Neural cell (in vitro differentiated cells): ENCODE results near the gene C9orf57. TPM values are rescaled to one million over a fixed set of nuclear protein-coding genes. Genes with fewer than 3 reads are reported as not detected.

Source experiments
- H2AFZ ChIP-seq: fragments of 200-600, 300-800 bp; sonication (generic), shearing (Covaris generic); 2 replicates; pipeline ENCODE4 v1.6.0; 2014; ENCODE audit warnings: low read depth, mild to moderate bottlenecking, antibody characterized with exemption, low read length, moderate library complexity
- H3F3A ChIP-seq: fragments of 200-600 bp; shearing (Covaris generic); 2 replicates; pipeline ENCODE4 v1.6.1; 2016; ENCODE audit warnings: mild to moderate bottlenecking, moderate library complexity, mixed read lengths, antibody characterized with exemption, low read length; ENCODE audit not compliant: insufficient read depth, poor library complexity, severe bottlenecking
- H3K27ac ChIP-seq: fragments of 200-600, 300-800 bp; sonication (generic), shearing (Covaris generic); 2 replicates; pipeline ENCODE4 v1.5.1; 2014; ENCODE audit warnings: mild to moderate bottlenecking, low read length, moderate library complexity
- H3K27me3 ChIP-seq: fragments of 300-800, 200-600 bp; sonication (generic), shearing (Covaris generic); 2 replicates; pipeline ENCODE4 v1.6.0; 2014; ENCODE audit warnings: mild to moderate bottlenecking, low read depth, low read length, moderate library complexity; ENCODE audit not compliant: insufficient read depth
- H3K36me3 ChIP-seq: fragments of 300-800, 200-600 bp; sonication (generic), shearing (Covaris generic); 2 replicates; pipeline ENCODE4 v1.5.1; 2014; ENCODE audit warnings: mild to moderate bottlenecking, antibody characterized with exemption, low read length, moderate library complexity; ENCODE audit not compliant: insufficient read depth
- H3K4me2 ChIP-seq: fragments of 300-800, 200-600 bp; sonication (generic), shearing (Covaris generic); 2 replicates; pipeline ENCODE4 v1.6.0; 2014; ENCODE audit warnings: mild to moderate bottlenecking, low read length
- H3K4me3 ChIP-seq: fragments of 300-800, 200-600 bp; sonication (generic), shearing (Covaris generic); 2 replicates; pipeline ENCODE4 v1.5.1; 2014; ENCODE audit warnings: mild to moderate bottlenecking, low read length, moderate library complexity
- H3K79me2 ChIP-seq: fragments of 200-600 bp; shearing (Covaris generic); replicated peaks from 2 replicates; pipeline ENCODE4 v1.6.0; 2014; ENCODE audit warnings: mild to moderate bottlenecking, low read length, moderate library complexity; ENCODE audit not compliant: insufficient read depth
- H3K9ac ChIP-seq: fragments of 300-800, 200-600 bp; sonication (generic), shearing (Covaris generic); 2 replicates; pipeline ENCODE4 v1.6.1; 2016; ENCODE audit warnings: mild to moderate bottlenecking, low read length, mixed read lengths
- H3K9me2 ChIP-seq: fragments of 200-600 bp; shearing (Covaris generic); 2 replicates; pipeline ENCODE4 v1.6.1; 2016; ENCODE audit warnings: mild to moderate bottlenecking, low read length, mixed read lengths; ENCODE audit not compliant: insufficient read depth
- H3K9me3 ChIP-seq: fragments of 200-600, 300-800 bp; sonication (generic), shearing (Covaris generic); 2 replicates; pipeline ENCODE4 v1.6.1; 2016; ENCODE audit warnings: mild to moderate bottlenecking, mixed run types, low read length, moderate library complexity, mixed read lengths
- H4K20me1 ChIP-seq: fragments of 200-600 bp; shearing (Covaris generic); 2 replicates; pipeline ENCODE4 v1.6.1; 2016; ENCODE audit warnings: mild to moderate bottlenecking, mixed run types; ENCODE audit not compliant: insufficient read depth
- EP300 ChIP-seq: fragments of 450-650 bp; conservative IDR thresholded peaks from 2 replicates; pipeline ENCODE4 v1.6.1; 2014; ENCODE audit warnings: antibody characterized with exemption, mild to moderate bottlenecking, moderate library complexity; ENCODE audit not compliant: poor library complexity, severe bottlenecking
- EZH2 ChIP-seq: fragments of 200-600, 300-800 bp; shearing (Covaris generic), sonication (generic); IDR thresholded peaks from 2 replicates; pipeline ENCODE4 v1.6.1; 2014; ENCODE audit warnings: antibody characterized with exemption, low read length, borderline replicate concordance, mild to moderate bottlenecking; ENCODE audit not compliant: insufficient read depth, poor library complexity, severe bottlenecking
- MXI1 ChIP-seq: fragments of 450-650 bp; conservative IDR thresholded peaks from 2 replicates; pipeline ENCODE4 v1.6.1; 2014; ENCODE audit warnings: antibody characterized with exemption, mild to moderate bottlenecking; ENCODE audit not compliant: poor library complexity, severe bottlenecking
- POLR2AphosphoS5 ChIP-seq: IDR thresholded peaks from 2 replicates; pipeline ENCODE4 v1.6.1; 2012
- RAD21 ChIP-seq: fragments of 450-650 bp; conservative IDR thresholded peaks from 2 replicates; pipeline ENCODE4 v1.6.1; 2014; ENCODE audit warnings: antibody characterized with exemption, mild to moderate bottlenecking, moderate library complexity
- SMC3 ChIP-seq: fragments of 450-650 bp; conservative IDR thresholded peaks from 2 replicates; pipeline ENCODE4 v1.6.1; 2014; ENCODE audit warnings: antibody characterized with exemption, mild to moderate bottlenecking, moderate library complexity; ENCODE audit not compliant: poor library complexity
- TAF1 ChIP-seq: IDR thresholded peaks from 2 replicates; pipeline ENCODE4 v1.6.1; 2012; ENCODE audit warnings: low read depth
- polyA plus RNA-seq: library from polyadenylated mRNA; depleted of rRNA; stranded (reverse); fragments of >200 nt; gene quantifications from 2 replicates; pipeline ENCODE4 v1.2.3, GENCODE V29; 2014
- TF ChIP-seq, protein P1 (sequence below): fragments of 450-650 bp; IDR thresholded peaks from 2 replicates; pipeline ENCODE4 v1.5.1; 2014; ENCODE audit warnings: antibody characterized with exemption, mild to moderate bottlenecking, moderate library complexity; ENCODE audit not compliant: poor library complexity, severe bottlenecking
- TF ChIP-seq, protein P2 (sequence below): IDR thresholded peaks from 2 replicates; pipeline ENCODE4 v1.6.1; 2012; ENCODE audit warnings: borderline replicate concordance

The C9orf57 gene
- polyA plus RNA-seq, 1 donor from 2014 or later = not detected

DNA sequence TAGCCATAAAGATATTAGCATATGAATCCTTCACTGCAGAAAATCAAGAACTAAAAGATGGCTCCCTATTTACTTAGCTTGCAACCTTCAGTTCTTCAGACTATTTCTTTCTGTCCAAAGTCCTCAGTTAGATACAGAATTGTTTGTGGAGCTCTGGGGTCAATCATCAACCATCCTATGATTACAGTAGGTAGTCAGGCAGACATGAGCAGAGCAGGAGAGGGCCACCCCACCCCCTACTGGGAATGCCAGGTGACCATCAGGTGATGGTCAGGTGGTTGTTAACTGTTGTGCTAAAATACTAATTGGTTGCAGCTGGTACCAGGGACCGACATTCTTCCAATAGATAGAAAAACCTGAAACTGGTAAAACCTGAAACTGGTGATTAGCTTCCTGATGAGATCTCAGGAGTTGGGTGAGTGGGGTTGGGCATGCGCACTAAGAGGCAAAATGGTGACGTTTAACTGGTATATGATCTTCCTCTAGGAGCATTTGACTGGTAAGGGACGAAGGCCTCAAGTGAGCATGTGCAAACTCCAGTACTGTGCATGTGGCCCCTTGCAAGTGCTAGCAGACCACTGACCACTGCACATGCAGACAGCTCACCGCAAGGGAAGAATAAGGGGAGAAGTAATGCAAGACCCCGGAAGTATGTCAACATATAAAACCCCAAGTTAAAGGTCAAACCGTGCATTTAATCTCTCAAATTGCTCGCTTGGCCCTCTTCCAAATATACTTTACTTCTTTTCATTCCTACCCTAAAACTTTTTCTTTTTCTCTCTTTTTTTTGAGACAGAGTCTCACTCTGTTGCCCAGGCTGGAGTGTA lies 13.6 kb downstream of the C9orf57 start:
- Histone ChIP-seq H3K9me3 (no peaks in the 10 kb centered on the region), H4K20me1 (no peaks in the 10 kb centered on the region), H3K4me2 (no peak overlapping the region), H3K27ac (no peak overlapping the region), H3K36me3 (no peaks in the 10 kb centered on the region), H3K27me3 (no peaks in the 10 kb centered on the region), H3K9ac (no peak overlapping the region), H3F3A (no peaks in the 10 kb centered on the region), H3K4me3 (no peak overlapping the region), H3K9me2 (no peaks in the 10 kb centered on the region), H2AFZ (no peak overlapping the region), H3K79me2 (no peaks in the 10 kb centered on the region)
- TF ChIP-seq TAF1 (no peak), EZH2 (no peak), EP300 (no peak), SMC3 (no peak), RAD21 (no peak), MXI1 (no peak), POLR2AphosphoS5 (no peak)
- TF ChIP-seq, protein P1, sequence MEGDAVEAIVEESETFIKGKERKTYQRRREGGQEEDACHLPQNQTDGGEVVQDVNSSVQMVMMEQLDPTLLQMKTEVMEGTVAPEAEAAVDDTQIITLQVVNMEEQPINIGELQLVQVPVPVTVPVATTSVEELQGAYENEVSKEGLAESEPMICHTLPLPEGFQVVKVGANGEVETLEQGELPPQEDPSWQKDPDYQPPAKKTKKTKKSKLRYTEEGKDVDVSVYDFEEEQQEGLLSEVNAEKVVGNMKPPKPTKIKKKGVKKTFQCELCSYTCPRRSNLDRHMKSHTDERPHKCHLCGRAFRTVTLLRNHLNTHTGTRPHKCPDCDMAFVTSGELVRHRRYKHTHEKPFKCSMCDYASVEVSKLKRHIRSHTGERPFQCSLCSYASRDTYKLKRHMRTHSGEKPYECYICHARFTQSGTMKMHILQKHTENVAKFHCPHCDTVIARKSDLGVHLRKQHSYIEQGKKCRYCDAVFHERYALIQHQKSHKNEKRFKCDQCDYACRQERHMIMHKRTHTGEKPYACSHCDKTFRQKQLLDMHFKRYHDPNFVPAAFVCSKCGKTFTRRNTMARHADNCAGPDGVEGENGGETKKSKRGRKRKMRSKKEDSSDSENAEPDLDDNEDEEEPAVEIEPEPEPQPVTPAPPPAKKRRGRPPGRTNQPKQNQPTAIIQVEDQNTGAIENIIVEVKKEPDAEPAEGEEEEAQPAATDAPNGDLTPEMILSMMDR = no peak
- TF ChIP-seq, protein P2, sequence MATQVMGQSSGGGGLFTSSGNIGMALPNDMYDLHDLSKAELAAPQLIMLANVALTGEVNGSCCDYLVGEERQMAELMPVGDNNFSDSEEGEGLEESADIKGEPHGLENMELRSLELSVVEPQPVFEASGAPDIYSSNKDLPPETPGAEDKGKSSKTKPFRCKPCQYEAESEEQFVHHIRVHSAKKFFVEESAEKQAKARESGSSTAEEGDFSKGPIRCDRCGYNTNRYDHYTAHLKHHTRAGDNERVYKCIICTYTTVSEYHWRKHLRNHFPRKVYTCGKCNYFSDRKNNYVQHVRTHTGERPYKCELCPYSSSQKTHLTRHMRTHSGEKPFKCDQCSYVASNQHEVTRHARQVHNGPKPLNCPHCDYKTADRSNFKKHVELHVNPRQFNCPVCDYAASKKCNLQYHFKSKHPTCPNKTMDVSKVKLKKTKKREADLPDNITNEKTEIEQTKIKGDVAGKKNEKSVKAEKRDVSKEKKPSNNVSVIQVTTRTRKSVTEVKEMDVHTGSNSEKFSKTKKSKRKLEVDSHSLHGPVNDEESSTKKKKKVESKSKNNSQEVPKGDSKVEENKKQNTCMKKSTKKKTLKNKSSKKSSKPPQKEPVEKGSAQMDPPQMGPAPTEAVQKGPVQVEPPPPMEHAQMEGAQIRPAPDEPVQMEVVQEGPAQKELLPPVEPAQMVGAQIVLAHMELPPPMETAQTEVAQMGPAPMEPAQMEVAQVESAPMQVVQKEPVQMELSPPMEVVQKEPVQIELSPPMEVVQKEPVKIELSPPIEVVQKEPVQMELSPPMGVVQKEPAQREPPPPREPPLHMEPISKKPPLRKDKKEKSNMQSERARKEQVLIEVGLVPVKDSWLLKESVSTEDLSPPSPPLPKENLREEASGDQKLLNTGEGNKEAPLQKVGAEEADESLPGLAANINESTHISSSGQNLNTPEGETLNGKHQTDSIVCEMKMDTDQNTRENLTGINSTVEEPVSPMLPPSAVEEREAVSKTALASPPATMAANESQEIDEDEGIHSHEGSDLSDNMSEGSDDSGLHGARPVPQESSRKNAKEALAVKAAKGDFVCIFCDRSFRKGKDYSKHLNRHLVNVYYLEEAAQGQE = no peak

DNA sequence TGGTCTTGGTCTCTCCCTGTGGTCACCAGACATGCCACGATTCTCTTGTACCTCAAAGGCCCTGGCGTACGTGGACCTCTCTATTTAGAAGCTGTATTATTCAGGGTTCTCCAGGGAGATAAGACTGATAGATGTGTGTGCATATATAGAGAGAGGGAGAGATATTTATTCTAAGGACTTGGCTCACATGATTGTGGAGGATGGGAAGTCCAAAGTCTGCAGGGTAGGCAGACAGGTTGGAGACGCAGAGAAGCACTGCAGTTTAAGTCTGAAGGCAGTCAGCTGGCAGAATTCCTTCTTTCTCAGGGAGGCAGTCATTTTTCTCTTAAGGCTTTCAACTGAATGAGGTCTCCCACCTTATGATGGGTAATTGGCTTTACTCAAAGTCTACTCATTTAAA lies 16.3 kb downstream of the C9orf57 start:
- H3F3A ChIP-seq = no peaks in the 10 kb centered on the region
- TF ChIP-seq RAD21 = no peak
- no peak for TF ChIP-seq SMC3
- no peak for TF ChIP-seq MXI1
- TF ChIP-seq EZH2 = no peak
- TF ChIP-seq TAF1 = no peak
- no peak for TF ChIP-seq POLR2AphosphoS5
- no peak for TF ChIP-seq EP300
- TF ChIP-seq, protein P1 = no peak
- TF ChIP-seq, protein P2 = no peak
- H3K27ac ChIP-seq = no peak overlapping the region

More for the DNA sequence above, 16.3 kb downstream of the C9orf57 start:
- H3K4me2 ChIP-seq = no peak overlapping the region
- no peak overlapping the region for H3K9ac ChIP-seq
- no peaks in the 10 kb centered on the region for H3K79me2 ChIP-seq
- no peaks in the 10 kb centered on the region for H3K9me3 ChIP-seq
- H3K27me3 ChIP-seq = no peaks in the 10 kb centered on the region
- H3K4me3 ChIP-seq = no peak overlapping the region
- no peak overlapping the region for H2AFZ ChIP-seq
- no peaks in the 10 kb centered on the region for H3K9me2 ChIP-seq
- H3K36me3 ChIP-seq = no peaks in the 10 kb centered on the region
- H4K20me1 ChIP-seq = no peaks in the 10 kb centered on the region
